ENCODE results near the gene CHEK1.

The CHEK1 gene

GRCh38 chr11:125626288-125626950, 1.5 kb downstream of the CHEK1 start:
- peak; percentile 27 for DNase-seq (ENCODE audit: low spot score)

GRCh38 chr11:125627236-125627910, 2.4 kb downstream of the CHEK1 start:
- DNase-seq (ENCODE audit: low spot score) = no peak

DNA sequence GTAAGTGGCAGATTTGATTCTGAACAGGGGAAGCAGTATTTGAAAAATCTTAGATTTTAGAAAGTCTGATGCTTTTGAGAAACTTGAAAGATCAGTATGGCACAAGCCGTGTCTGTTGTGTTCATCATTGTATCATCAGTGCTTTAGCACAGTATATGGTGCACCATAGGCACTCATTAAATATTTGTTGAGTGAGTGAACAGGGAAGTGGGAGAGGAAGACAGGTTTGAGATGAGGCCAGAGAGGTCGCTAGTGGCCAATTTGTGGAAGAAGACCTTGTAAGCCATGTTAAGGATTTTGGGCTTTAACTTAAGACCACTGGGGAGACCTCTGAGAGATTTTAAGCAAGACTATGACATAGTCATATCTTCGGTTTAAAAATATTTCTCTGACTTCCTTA, 12.9 kb downstream of the CHEK1 start:
- DNase-seq (ENCODE audit: low spot score) = no peak

GRCh38 chr11:125638315-125638714, 13.4 kb downstream of the CHEK1 start:
- no peak for DNase-seq (ENCODE audit: low spot score)

- no peak for DNase-seq (ENCODE audit: low spot score)
Measured at GRCh38 chr11:125645871-125646270, 20.9 kb downstream of the CHEK1 start.

DNA sequence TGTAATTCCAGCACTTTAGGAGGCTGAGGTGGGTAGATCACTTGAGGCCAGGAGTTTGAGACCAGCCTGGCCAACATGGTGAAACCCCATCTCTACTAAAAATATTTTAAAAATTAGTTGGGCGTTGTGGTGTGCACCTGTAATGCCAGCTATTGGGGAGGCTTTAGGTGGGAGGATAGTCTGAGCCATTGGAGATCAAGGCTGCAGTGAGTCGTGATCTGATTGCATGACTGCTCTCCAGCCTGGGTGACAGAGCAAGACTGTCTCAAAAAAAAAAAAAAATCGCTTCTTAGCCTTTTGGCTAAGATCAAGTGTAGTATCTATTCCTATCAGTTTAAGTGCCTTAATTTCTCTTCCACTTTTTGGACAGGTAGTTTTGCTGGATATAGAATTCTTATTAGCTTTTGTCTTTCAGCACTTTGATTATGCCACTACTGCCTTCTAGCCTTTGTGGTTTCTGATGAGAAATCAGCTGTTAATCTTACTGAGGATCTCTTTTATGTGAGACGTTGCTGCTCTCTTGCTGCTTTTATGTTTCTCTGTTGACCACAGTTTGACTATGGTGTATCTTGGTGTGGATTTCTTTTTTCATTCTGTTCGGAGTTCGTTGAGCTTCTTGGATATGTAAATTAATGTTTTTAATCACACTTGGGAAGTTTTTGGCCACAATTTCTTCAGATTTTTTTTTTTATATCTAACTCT, 24.7 kb downstream of the CHEK1 start:
- DNase-seq (ENCODE audit: low spot score) = no peak

GRCh38 chr11:125662689-125663088, 37.7 kb downstream of the CHEK1 start:
- DNase-seq (ENCODE audit: low spot score) = peak; percentile 24

GRCh38 chr11:125663910-125664309, 38.9 kb downstream of the CHEK1 start:
- DNase-seq (ENCODE audit: low spot score) = peak; percentile 21

DNA sequence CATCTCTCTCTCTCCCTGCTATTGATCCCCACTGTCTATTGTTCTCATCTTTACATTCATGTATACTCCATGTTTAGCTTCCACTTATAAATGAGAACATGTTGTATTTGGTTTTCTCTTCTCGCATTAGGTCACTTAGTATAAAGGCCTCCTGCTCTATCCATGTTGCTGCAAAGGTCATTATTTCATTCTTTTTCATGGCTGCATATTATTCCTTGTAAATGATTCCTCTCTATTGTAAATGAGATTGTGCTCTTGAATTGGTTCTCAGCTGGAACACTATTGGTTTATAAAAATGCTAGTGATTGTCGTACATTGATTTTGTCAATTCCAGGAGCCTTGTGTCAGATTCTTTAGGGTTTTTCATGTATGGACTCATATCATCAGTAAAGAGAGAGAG, 42.2 kb downstream of the CHEK1 start:
- DNase-seq (ENCODE audit: low spot score) = no peak

DNA sequence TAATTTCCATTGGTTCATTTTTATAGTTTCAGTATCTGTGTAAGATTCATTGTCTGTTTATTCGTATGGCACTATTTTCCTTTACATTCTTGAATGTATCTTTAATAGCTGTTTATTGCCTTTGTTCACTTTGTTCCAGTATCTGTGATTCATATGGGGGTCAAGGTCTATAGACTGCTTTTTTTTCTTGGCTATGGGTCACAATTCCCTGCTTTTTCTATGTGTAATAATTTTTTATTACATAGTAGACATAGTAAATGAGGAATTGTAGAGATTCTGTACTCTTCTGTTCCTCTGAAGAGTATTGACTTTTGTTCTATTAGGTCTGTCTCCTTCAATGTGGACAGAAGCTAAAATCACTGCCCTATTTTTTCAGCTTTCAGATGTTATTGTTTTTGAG, 45.2 kb downstream of the CHEK1 start:
- DNase-seq (ENCODE audit: low spot score) = no peak

DNA sequence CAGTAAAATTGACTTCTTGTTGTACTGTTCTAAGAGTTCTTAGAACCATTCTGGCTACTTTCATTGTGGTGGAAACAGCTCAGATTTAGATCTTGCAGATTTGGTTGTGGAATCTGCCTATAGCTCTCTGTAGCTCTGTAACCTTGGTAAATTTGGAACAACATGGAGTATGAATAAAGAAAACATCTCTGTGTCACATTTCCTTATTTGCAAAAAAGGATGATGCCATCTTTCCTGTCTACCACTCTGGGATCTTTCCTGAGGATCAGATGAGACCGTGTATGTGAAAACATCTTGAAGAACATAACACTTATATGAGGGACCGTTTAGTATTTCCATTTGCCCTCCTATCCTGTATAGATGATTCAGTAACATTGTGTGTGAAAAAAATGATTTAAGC, 46.6 kb downstream of the CHEK1 start:
- DNase-seq (ENCODE audit: low spot score) = no peak

DNA sequence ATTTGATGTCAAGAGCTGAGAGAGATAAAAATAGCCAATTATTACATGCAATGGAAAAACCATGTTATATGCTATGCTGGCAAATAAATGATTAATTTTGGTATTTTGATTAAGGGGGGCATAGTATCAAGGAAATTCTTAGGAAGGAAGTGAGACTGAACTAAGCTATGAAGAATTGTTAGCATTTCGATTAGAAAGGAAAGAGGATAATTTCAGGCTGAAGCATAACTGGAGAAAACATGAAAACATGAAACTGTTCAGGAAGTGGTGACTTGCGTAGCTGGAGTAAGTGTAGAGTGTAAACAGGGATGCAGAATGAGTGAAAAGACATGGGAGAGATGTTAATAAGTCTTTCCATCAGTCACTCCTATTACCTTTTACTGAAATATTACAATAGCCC, 49.2 kb downstream of the CHEK1 start:
- DNase-seq (ENCODE audit: low spot score) = no peak

DNA sequence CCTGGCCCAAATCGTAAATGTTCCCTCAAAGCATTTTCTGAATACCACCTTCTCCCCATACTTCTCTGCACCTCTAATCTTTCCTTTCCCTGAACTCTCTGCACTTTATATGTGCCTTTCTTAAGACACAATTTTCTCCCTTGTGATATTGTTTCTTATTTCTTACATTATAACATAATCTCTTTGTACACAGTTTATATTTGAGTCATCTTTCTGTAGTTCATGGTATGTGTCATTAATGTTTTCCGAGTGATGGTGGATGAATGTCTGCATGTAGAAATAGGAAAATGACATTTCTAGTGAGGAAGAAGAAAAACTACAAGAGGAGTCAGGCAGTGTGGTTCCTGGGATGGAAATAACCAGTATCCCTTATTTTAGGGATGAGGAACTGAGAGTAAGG, 50.2 kb downstream of the CHEK1 start:
- no peak for DNase-seq (ENCODE audit: low spot score)

DNA sequence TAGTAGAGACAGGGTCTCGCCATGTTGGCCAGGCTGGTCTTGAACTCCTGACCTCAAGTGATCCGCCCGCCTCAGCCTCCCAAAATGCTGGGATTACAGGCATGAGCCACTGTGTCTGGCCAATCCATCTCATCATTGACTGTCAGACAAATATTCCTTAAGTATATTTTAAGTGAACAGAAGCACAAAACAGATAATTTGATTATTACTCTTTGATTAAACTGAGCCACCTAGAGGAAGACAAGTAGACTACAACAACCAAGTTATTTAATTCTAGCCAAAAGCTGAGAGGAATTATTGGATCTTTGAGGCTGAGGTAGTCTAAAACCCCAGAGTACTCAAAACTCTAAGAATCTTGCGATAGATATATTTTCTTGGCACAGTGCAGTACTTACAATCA, 54.4 kb downstream of the CHEK1 start:
- DNase-seq (ENCODE audit: low spot score) = no peak

DNA sequence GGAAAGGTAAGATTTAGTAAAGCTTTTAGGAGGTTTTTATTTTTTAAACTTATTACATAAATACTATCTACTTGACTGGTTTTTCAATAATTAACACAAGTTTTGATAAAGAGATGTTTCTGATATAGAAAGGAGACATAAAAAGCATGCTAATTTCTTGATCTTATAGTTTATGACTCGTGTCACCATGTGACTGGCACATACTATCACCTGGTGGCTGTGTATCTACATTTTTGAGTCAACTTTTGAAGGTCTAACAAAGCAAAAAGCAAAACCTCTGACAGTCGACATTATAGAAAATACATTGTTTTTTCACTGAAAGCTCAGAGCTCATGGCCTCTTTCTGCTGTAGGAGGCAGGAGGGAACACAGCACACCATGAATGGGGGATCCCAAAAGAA, 54.9 kb downstream of the CHEK1 start:
- DNase-seq (ENCODE audit: low spot score) = no peak

DNA sequence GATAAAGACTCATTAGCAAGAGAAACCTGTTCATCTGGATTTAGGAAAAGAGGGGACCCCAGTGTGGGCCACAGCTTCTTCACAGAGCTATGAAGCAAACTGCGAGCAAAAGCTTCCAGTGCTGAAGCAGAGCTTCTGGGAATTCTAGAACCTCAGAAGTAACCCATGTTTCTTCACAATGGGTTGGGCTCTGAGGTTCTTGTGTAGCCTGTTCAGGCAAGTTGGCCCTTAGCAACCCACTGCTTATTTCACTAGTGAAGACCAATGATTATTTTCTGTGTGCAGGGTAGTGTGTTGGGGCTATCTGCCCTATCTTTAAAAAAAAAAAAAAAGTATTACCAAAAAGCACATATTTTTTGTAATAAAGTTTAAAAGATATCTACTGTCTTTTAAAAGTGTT, 55.8 kb downstream of the CHEK1 start, which contains the start of gene ACRV1:
Gene ACRV1 (minus strand): TSS at position 101 of the 400 bp plus-strand sequence. CDS start 67 bp downstream, at position 34.
- no peak for DNase-seq (ENCODE audit: low spot score)

- DNase-seq (ENCODE audit: low spot score) = no peak
Measured at GRCh38 chr11:125685228-125685627, 60.3 kb downstream of the CHEK1 start.

- no peak for DNase-seq (ENCODE audit: low spot score)
Measured at GRCh38 chr11:125688066-125688465, 63.1 kb downstream of the CHEK1 start.

DNA sequence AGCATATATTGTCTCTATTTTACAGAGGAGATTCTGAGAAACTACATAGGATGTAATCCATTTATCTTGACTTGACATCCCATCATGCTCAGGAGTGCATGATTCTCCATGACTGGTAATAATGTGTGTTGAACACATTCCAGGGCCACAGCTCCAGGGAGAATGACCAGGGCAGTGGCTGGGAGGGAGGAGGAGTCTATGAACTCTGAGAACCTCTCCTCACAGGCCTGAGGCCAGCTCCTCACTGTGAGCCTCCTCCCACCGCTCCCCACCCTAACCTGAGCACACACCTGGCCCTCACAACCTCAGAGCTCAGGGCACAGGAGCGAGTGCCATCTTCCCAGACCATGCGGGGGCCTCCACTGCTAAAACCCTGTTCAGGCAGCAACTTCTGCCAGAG, 63.7 kb downstream of the CHEK1 start:
- DNase-seq (ENCODE audit: low spot score) = no peak

DNA sequence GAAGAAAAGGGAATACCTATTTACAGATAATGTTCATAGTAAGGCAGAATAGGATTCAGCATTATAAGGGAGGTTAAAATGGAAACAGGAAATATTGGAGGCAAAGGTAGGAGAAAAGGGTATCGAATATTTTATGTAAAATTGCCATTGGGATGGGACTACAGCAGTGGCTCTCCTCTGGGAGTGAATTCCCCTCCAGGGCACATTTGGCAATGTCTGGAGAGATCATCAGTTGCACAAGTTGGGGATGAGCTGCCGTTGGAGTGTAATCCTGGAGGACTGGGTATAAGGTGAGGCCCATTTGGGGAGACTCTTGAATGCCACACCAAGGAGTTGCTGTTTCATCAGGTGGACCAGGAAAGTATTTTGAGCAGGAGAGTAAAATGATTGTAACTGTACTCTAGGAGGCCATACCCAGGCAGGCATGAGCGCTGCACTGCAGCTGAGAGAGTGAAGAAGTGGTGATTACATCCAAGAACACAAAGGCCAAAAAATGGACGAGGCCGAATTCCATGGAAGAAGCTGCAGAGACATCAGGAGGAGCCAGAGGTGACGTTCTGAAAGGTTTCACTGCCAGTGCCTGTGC, 64.4 kb downstream of the CHEK1 start:
- no peak for DNase-seq (ENCODE audit: low spot score)

GRCh38 chr11:125690006-125690405, 65.0 kb downstream of the CHEK1 start:
- no peak for DNase-seq (ENCODE audit: low spot score)

DNA sequence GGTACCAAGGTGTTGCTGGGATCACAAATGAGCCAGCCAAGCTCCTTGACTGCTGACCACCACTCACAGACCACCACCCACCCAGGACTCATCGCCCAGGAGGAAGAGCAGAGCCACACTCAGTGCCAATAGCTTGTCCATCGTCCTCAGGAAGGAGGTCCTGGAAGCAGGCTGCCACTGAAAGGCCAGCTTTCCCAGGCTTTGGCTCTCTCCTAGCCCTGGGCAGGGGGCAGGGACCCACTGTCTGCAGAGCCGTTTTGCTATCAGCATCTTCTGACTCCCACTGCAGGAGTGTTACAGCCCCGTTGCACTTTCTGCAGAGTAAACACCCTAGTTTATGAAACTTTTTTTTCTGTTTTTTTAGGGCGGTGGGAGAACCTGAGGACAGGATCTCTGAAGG, 67.9 kb downstream of the CHEK1 start:
- no peak for DNase-seq (ENCODE audit: low spot score)

DNA sequence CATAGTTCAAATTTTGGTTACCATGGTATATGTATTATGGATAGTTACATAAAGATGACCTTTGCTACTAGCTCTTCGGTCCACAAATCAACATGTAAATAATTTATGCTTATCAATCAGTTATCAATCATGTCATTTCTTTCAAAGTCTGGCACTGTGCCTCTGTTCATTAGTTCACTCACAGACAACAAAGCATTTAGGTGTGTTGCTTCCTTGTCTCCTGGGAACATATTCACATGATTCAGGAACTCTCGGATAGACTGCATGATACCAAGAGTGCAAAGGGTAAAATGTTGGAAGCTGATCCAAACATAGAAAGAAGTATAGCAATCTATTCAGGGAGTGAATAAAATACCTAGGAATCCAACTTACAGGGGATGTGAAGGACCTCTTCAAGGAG, 70.0 kb downstream of the CHEK1 start:
- no peak for DNase-seq (ENCODE audit: low spot score)
